ENCODE measurements around the gene SENP1. TPM values are rescaled to one million over a fixed set of nuclear protein-coding genes. Genes with fewer than 3 reads are reported as not detected.
"Not testable (repeated sequence)": the region's sequence is repeated elsewhere in the genome, so short reads cannot be mapped to it uniquely, and the experiment has no call there.

SENP1 gene
- total RNA-seq: 42.0 and 43.0 TPM in 2 replicates

DNA sequence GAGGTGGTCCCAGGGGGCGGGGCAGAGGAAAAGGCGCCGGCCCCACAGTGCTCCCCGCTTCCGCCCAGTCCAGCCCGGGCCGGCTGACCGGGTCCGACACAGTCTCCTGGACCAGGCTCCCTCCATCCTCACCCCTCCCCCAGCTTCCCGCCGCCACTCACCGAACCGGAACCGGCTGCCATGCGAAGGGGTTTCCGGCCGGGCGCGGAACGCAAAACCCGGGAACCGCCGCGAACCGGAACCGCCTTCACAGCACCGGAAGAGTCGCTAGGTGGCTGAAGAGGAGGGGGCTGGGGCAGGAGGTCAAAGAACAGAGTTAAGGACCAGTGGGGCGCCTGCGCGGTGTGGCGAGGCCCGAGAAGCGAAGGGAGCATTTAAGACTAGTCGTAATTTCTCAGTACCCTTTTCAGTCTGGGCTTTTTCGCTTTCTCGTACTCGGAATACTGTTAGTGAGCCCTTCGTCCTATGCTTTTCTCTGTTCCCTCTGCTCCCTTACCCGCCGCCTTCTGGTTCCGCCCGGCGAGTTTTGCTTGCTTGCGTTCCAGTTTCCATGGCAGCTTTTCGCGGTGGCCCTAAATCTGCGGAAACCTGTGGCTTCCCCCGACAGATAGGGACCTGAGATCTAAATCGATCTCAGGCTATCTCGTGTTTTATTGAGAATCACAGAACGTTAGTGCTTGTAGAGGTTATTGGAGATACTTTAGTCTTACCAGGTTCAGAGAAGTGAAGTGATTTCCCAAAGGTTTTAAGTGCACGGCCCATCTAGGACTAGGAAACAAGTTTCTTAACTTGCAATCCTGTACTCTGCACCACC, at the start of gene SENP1:
SENP1 (minus strand) TSS at position 213 of the 814 bp plus-strand sequence. CDS start 4,607 bp downstream, outside the sequence.
- intact Hi-C loops (cut with micrococcal nuclease): loop anchor here (1.0 to 10.0 kb wide), 7 partner anchors 13 to 610 kb away; partner anchors contain the start of genes ASB8, CCDC184, CCNT1 and PFKM

DNA sequence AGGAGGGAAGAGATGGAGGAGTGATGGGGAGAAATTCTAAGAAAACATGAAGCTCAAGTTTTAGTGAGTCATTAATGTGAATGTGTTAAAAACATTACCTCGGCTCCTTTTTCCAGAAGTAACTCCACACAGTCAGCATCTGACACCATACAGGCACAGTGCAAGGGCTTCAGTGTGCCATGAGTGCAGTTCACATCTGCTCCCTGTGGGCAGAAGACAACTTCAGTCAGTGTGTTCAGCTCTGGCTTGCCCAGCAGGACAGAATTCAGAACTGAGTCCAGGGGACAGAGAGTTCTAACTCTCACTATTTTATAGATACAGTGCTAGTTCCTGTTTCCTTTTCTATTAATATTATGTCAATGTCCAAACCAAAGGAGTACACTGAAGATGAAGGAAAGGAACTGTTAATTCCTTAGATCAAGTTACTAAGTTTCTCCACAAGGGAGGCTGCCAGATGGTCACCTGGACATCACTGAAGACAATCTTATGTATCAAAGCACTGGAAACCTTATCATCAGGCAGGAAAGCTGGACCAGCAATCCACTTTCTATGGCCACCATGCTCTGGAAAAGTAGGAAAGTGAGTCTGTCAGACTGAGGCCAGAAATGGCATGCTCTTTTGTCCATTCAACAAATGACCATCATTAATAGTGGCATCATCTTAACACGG, 45.4 kb upstream of the SENP1 start:
- intact Hi-C loops (cut with micrococcal nuclease): no loop called here

DNA sequence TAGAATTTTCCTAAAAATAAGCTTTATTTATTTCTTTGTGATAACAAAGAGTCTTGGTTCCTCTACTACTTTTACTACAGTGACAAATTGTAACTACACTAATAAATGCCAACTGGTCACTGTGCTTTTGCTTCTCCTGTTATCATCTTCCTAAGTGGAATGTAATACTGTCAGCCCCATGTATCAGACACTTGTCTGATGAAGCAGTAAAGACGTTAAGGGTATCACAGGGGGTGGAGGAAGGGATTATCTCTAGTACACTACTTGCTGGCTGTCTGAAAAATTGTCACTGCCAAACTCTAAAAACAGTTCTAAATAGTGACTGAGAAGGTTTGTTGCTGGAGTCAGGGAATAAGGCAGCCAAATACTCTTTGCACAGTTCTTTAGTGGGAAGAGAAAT, 40.1 kb upstream of the SENP1 start:
- intact Hi-C loops (cut with micrococcal nuclease): no loop called here

DNA sequence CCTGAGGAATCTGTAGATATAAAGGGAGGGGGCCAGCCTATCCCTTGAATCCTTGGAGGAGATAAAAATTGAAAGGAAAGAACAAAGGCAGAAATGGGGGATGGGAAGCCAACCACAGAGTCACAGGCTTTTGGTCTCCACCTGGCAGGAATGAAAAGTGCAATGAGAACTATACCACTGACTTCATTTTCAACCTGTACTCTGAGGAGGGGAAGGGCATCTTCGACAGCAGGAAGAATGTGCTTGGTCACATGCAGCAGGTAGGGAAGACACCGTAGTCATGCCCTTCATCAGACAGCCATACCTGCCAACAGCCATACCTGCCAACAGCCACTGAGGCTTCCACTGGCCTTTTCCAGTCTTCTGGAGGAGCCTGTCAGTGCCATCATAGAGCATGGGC, 38.0 kb upstream of the SENP1 start:
- intact Hi-C loops (cut with micrococcal nuclease): no loop called here

DNA sequence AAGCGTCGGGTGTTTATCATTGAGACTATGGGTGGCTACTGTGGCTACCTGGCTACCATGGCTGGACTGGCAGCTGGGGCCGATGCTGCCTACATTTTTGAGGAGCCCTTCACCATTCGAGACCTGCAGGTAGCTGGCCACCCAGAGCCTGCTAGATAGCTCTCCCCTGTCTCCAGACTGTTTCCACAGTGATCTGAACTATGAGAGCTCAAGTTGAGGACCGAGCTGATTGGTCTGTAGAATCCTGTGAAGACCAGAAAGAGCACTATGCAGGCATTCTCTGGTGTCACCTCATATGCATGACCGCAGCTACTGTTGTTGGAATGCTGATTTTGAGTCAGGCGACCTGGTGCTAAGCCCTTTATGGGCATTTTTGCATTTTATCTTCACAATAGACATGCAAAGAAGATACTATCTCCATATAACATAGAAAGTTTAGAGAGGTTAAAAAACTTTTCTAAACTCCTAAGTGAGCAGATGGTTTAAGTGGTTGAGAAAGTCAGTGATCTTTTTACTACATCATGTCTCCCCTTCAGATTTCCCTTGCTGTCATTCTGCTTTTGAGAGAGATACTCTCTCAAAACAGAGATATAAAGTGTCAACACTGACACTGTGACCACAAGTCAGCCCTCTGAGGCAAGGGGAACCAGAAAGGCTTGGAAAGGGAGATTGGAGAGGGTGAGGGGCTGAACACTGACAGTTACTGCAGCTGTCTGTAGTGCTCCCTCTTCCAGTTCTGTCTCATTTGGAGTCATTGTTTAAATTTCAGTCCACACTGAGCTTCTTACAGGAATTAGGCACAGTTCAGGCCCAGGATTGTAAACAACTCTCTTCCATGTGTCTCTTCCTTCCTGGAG, 37.2 kb upstream of the SENP1 start:
- intact Hi-C loops (cut with micrococcal nuclease): no loop called here

DNA sequence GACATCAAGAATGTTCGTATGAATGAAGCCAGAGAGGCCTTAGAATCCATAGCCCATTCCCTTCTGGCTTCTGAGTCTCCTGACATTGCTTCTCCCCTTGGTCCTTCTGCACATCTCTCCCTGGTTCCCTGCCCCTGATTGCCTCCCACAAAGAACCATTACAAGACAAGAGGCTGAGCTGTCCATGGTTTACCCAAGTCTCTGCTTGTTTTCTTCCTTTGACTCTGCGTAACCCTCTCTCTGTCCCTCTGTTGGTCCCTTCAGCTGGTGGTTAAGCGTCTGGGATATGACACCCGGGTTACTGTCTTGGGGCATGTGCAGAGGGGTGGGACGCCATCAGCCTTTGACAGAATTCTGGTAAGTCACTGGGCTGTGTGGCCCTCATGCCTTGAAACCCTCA, 29.1 kb upstream of the SENP1 start:
- intact Hi-C loops (cut with micrococcal nuclease): no loop called here

DNA sequence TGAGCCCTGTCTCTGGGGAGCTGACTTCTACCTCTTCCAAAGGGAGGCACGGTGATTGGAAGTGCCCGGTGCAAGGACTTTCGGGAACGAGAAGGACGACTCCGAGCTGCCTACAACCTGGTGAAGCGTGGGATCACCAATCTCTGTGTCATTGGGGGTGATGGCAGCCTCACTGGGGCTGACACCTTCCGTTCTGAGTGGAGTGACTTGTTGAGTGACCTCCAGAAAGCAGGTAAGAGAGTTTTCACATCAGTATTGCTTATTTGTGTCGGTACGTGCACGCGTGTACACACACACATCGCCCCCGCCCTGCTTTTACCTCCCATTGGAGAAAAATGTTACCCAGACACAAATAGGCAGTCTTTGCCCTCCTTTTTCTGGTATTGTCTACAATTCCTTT, 26.9 kb upstream of the SENP1 start:
- intact Hi-C loops (cut with micrococcal nuclease): no loop called here

DNA sequence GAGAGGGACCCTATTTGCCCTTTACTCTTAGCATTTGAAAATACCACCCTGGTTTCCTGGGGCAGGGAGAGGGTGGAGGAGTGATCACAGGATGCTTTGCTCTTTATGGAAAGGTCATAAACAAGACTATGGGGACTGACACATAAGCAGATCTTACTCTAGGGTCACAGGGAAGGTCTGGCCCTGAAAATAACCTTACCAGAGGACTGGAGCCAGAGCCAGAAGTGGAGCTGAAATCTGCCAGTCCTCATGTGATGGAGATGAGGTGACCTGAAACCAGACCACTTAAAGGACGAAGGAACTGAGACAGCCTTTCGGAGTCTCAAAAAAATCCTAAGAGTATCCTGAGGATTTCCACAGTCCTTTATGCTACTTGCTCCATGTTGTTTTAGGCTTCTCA, 25.6 kb upstream of the SENP1 start:
- intact Hi-C loops (cut with micrococcal nuclease): no loop called here

DNA sequence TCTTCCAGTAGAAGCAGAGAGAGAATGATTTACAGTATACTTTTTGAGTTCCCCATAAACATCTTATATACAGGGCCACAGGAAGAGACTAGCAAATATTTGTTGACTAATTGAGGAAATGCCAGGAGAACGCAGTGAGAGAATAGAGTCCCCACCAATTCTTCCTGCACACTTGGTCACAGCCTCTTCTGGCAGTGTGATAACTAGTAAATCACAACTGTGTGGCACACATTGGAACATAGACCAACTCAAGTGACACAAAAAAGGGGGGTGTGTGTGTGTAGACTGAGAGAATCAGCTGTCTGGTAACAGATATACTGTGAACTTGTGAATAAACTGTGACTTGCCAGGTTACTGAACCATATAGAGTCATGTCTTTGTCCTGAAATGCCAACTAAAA, 23.5 kb upstream of the SENP1 start:
- intact Hi-C loops (cut with micrococcal nuclease): no loop called here

DNA sequence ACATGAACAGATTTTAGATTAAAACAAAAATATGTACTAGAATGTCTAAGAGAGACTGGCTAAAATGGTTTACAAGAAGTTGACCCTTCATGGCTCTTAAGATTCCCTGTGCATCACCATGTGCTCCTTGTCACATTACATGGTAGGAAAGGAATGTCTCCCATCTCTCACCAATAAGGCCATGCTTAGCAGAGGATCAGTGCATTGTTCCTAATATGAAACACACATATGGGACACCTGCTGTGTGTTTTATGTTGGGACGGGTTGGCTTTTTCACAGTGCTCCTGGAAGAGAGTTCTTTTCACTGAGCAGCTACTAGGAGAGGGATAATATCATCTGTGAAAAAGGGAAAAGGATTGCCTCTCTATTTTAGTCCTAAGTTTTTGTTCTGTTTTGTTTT, 22.9 kb upstream of the SENP1 start:
- intact Hi-C loops (cut with micrococcal nuclease): no loop called here

DNA sequence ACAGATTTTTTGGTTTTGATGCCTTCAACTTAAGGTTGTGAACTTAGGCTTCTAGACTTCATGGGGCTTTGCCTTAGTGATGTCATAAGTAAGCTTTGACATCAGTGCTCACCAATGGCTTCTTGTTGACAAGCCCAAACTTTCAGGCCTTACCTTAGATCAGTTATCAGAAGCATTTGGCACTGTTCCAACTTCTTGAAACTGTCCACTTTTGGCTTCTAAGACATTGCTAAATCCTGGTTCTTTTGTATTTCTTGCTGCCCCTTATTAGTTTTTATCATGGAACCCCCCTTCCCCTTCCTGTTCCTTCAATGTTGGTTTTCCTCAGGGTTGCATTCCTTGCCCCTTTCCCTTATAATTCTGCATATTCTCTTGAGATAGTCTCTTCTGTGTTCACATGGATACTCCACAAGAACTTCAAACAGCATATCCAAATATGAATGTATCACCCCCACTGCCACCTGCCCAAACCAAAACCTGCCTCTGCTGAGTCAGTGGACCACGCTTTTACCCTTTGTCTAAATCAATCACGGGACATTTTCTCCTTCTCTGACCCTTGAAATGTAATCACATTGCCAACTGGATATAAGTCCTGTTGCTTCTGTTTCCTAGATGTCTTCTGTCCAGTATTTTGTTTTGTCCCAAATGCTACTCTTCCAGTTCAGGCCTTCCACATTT, 21.2 kb upstream of the SENP1 start:
- intact Hi-C loops (cut with micrococcal nuclease): no loop called here

DNA sequence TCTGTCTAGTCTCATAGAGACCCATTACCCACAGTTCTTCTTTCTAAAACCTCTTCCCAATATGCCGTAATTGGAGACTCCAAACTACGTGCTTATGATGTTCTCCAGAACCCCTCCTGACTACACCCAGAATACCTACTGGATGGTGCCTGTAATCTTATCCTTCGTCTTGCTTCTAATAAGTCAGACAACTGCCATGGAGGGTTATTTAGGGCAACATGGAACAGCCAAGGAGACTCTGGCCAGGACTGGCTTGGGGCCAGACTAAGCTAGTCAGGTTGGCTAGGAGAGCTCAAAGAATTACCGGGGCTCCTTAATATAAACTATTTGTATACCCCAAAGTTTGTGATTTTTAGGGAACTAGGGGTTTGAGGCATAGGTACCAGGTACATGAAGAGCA, 20.1 kb upstream of the SENP1 start:
- intact Hi-C loops (cut with micrococcal nuclease): no loop called here

DNA sequence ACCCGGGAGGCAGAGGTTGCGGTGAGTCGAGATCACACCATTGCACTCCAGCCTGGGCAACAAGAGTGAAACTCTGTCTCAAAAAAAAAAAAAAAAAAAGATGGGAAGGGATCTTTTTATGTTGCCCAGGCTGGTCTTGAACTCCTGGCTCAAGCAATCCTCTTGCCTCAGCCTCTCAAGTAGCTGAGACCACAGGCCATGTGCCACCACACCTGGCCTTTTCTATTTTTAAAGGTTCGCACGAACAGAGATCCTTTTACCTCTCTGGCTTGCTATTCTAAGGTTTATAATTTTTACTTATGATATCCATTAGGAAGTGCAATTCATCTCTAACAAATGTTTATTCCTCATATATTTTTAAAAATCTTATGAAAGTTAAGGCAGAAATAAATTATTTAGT, 19.7 kb upstream of the SENP1 start:
- intact Hi-C loops (cut with micrococcal nuclease): not testable (repeated sequence)

DNA sequence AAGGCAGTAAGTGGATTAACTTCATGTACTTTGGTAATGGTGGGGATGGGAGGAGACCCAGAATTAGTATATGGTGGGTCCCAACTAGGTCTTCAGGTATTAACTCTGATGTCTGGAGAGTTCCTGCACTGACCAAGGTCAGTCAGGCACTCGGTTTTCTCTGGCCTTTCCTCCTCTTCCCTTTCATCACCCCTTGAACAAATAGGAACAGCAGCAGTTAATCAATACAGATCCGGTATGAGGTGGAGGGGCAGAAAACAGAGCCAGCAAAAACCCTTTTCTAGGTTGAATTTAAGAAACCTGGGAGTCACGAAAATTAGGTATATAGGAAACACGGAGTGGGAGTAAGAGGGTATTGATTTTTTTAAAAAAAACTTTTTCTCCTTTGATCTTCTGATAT, 17.3 kb upstream of the SENP1 start:
- intact Hi-C loops (cut with micrococcal nuclease): no loop called here

DNA sequence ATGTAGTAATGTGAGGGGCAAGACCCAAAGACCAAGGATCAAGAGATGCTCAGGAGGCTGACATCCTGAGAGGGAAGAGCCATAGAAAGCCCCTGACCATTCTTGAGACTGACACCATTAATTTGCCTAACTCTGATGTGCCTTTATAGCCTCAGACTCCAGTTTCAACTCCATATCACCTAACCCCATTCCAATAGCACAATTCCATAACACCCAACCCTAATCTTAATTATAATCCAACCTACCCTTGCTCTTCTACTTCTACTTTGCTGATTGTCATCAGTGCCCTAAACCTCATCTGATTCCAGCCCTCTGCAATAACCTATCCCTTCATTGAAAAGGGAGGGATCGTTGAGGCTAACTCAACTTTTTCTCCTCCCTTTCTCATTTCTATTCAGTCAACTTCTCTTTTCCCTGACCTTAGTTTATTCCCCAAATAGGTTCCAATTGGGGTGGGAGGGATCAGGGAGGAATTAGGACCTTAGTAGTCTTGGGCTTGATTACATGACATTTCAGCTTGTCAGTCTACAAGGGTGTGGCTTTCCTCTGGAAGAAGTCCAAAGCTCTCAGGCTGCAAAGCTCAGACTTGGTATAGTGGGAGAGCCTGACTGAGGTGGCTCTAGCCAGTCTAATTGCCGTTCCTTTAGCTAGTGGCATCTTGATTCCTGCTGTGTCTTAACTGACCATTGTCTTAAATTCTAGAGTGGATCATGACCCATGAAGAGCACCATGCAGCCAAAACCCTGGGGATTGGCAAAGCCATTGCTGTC, 16.4 kb upstream of the SENP1 start:
- intact Hi-C loops (cut with micrococcal nuclease): no loop called here

DNA sequence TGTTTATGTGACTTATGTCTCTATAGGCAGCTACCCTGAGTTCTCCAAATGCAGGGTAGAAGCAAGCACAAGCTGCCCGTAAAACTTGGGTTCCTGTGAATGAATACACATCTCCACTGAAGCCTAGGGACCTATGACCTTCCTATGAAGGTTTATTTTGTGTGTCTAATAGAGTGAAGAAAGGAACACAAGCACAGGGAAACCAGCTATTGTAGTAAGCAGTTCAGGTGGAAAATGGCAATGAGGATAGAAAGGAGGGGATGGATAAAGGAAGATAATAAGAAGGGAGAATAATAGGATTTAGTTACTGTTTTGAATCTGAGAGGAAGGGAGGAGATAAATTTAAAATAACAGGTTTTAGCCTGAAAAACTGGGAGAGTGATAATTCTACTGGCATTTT, 15.6 kb upstream of the SENP1 start:
- intact Hi-C loops (cut with micrococcal nuclease): no loop called here

DNA sequence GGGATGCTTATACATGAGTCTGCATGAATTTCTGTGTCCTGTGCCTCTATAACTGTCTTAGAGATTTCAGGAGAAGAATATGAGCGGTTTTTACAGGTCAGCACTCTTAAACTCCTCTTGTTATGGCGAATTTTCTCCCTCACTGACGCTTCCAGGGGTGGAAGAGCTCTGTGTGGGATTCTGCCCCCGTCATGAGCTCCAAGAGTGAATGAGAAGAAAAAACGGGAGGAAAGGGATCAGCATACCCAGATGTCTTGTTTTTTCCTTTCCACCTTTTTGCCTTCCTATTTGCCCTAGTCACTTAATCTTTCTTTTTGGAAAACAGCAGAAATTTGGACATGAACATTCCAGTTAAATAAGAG, 13.9 kb upstream of the SENP1 start:
- intact Hi-C loops (cut with micrococcal nuclease): loop anchor here (1.0 kb wide), 1 partner anchor 14 kb away; the partner anchor contains the start of gene SENP1

DNA sequence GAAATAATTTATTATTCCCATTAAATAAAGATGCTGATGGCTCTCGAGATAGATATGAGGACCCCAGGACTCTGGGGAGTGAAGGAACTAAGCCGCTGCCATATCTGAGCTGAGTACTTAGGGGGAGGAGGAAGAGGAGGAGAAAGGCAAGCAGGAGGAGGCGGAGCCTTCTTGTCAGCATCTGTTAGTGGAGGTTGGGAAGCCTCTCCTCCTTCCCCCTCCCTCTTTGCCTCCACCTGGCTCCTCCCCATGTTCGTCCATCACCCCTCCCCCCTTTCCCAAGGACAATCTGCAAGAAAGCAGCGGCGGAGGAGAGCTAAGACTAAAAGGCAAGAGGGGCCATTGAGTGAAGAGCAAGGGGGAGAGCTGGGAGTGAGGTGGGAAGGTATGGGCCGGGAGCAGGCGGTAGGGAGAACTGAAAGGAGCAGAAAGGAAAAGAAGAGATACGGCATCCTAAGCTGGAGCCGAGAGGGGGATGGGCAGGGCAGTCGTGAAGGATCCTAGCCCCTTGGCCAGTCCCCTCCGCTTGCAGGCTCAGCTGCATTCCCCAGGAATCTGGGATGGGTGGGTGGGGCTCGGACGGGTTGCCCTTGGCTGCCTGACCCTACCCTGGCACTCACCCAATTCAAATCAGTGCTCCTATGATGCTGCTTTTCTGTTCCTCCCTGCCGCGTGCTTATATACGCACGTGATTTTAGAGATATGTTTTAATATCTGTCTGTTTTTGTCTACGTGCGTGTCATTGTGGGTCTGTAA, 13.4 kb upstream of the SENP1 start, which contains the start of gene PFKM:
PFKM (plus strand) TSS at position 287 of the 756 bp plus-strand sequence. CDS start 3,411 bp downstream, outside the sequence.
- intact Hi-C loops (cut with micrococcal nuclease): loop anchor here (1.0 kb wide), 1 partner anchor 13 kb away; the partner anchor contains the start of gene SENP1

DNA sequence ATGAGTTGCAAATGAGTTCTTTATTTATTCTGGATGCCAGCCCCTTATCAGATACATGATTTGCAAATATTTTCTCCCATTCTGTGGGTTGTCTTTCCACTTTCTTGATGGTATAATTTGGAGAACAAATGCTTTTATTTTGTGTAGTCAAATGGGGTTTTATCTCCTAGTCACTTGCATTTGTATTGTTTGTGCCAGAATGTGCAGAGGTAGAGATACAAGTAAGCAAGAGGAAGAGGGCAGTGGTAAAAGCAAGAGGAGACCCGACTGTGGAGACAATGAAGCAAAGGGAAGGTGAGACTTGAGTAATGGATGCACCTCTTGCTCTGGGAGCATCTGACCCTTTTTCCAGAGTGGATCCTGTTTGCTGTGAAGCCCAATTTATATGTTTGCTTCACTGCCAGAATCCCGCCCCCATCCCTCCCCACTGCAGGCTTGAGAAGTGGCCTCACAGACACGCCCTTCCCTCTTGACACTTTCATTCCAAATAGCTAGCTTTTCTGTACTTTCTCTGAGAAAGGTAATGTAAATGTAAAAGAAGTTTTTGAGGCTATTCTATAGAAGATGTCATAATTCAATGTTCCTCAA, 12.5 kb upstream of the SENP1 start:
- intact Hi-C loops (cut with micrococcal nuclease): no loop called here

Measured in T-helper 2 cell treated with Interferon-gamma antibody and Interleukin-4, amounts not matched to agents 100 ng/mL and 5 ng/mL, for 36 hours (primary cell).